Measurements from ENCODE around the gene ACAP2.

- TF ChIP-seq CTCF (IDR thresholded peaks at IDR 0.05 in 4 of 5, conservative IDR thresholded peaks at IDR 0.05 in 1 of 5) (no peak), POLR2A (IDR thresholded peaks at IDR 0.05) (no peak)
Observed at GRCh38 chr3:195230244-195230643, 212.6 kb downstream of the ACAP2 start.
